GM06990 (cell line): Measurements from ENCODE around the gene TNFSF8.

Experiments used
- DNase-seq: peaks from one replicate; pipeline ENCODE4 v3.0.0-alpha.2; 2011; ENCODE audit not compliant: insufficient read length; ENCODE audit errors: extremely low read depth
- H3K27me3 ChIP-seq: replicated peaks from 2 replicates; pipeline ENCODE4 v1.6.0; 2011; ENCODE audit warnings: low read length; ENCODE audit not compliant: control insufficient read depth, insufficient read depth
- H3K36me3 ChIP-seq: 2 replicates; pipeline ENCODE4 v1.5.1; 2011; ENCODE audit warnings: low read length; ENCODE audit not compliant: control insufficient read depth, insufficient read depth
- H3K4me3 ChIP-seq: replicated peaks from 2 replicates; pipeline ENCODE4 v1.5.1; 2011; ENCODE audit warnings: low read depth, mild to moderate bottlenecking, control low read depth, low read length
- CTCF ChIP-seq: IDR thresholded peaks from 2 replicates; pipeline ENCODE4 v1.5.1; 2011; ENCODE audit warnings: low read length, control low read depth, mild to moderate bottlenecking, inconsistent platforms; ENCODE audit not compliant: insufficient read depth, poor library complexity, severe bottlenecking

Gene TNFSF8

GRCh38 chr9:114887963-114888362 is 42.4 kb downstream of the TNFSF8 start:
- no peaks in the 10 kb centered on the region; the same call in 1 of the 2 replicates for H3K27me3 ChIP-seq
- H3K4me3 ChIP-seq: no peak overlapping the region
- TF ChIP-seq CTCF: no peak
- no peaks in the 10 kb centered on the region for H3K36me3 ChIP-seq
- DNase-seq: no peak

- DNase-seq: no peak
- Histone ChIP-seq H3K27me3 (no peaks in the 10 kb centered on the region; the same call in 1 of the 2 replicates), H3K36me3 (no peaks in the 10 kb centered on the region), H3K4me3 (no peak overlapping the region)
- no peak for TF ChIP-seq CTCF
These were observed 45.5 kb downstream of the TNFSF8 start for GRCh38 chr9:114884787-114885452.

- H3K4me3 ChIP-seq: no peak overlapping the region
- no peaks in the 10 kb centered on the region; the same call in none of the 2 replicates for H3K27me3 ChIP-seq
- no peaks in the 10 kb centered on the region for H3K36me3 ChIP-seq
- no peak for TF ChIP-seq CTCF
- no peak for DNase-seq
These were observed 46.7 kb downstream of the TNFSF8 start for GRCh38 chr9:114883709-114884108.

GRCh38 chr9:114880291-114880745 is 50.1 kb downstream of the TNFSF8 start:
- H3K27me3 ChIP-seq: no peaks in the 10 kb centered on the region; the same call in 1 of the 2 replicates
- no peak overlapping the region for H3K4me3 ChIP-seq
- TF ChIP-seq CTCF: no peak
- DNase-seq: no peak
- no peaks in the 10 kb centered on the region for H3K36me3 ChIP-seq

GRCh38 chr9:114878879-114879564 is 51.4 kb downstream of the TNFSF8 start:
- Histone ChIP-seq H3K36me3 (no peaks in the 10 kb centered on the region), H3K27me3 (no peaks in the 10 kb centered on the region; the same call in 1 of the 2 replicates), H3K4me3 (no peak overlapping the region)
- no peak for DNase-seq
- no peak for TF ChIP-seq CTCF
